SK-N-SH (cell line): ENCODE results near the gene CTBP2. TPM values are rescaled to one million over a fixed set of nuclear protein-coding genes. Genes with fewer than 3 reads are reported as not detected.

ENCODE experiments used
- CTCF ChIA-PET: fragments of 300-600, 350-600 bp; formaldehyde crosslinking; extraction: SDS; loops from one replicate; lab custom pipeline; 2021; lab: Yijun Ruan, JAX
- POLR2A ChIA-PET: fragments of 350-600 bp; sonication (Branson Sonifier 250); formaldehyde crosslinking; extraction: SDS; loops from one replicate; lab custom pipeline; 2020; ENCODE audit warnings: antibody characterized with exemption, inconsistent platforms; lab: Yijun Ruan, JAX
- DNase-seq: peaks from one replicate; pipeline ENCODE4 v3.0.0; 2012
- H2AFZ ChIP-seq: fragments of 200-600 bp; sonication (generic); 2 replicates; pipeline ENCODE4 v1.8.1; 2016; ENCODE audit warnings: antibody characterized with exemption, mild to moderate bottlenecking, low read depth
- H3F3A ChIP-seq: fragments of 200-600 bp; sonication (generic); replicated peaks from 2 replicates; pipeline ENCODE3; 2016; ENCODE audit warnings: antibody characterized with exemption, mild to moderate bottlenecking; ENCODE audit not compliant: insufficient read depth
- H3K27ac ChIP-seq, 2 experiments: fragments of 200-500 bp in 1 of 2; fragments of 200-600 bp in 1 of 2; sonication (Bioruptor generic) in 1 of 2; sonication (generic), shearing (Covaris generic) in 1 of 2; 2 replicates each; pipeline versions ENCODE4 v1.5.1 to v1.6.1; 2014 to 2016; ENCODE audit warnings: low read depth in 2 of 2, inconsistent platforms in 1 of 2, low read length in 1 of 2, mild to moderate bottlenecking in 1 of 2, mixed read lengths in 1 of 2
- H3K27me3 ChIP-seq: fragments of 200-600 bp; sonication (generic), shearing (Covaris generic); 2 replicates; pipeline ENCODE4 v1.6.1; 2016; ENCODE audit warnings: mixed run types; ENCODE audit not compliant: insufficient read depth
- H3K36me3 ChIP-seq, 2 experiments: fragments of 200-500 bp in 1 of 2; fragments of 200-600 bp in 1 of 2; sonication (Bioruptor generic) in 1 of 2; sonication (generic) in 1 of 2; replicated peaks in 1 of 2; 2 replicates each; pipeline versions ENCODE3 to v1.5.1; 2014 to 2016; ENCODE audit warnings: low read length in 1 of 2, mild to moderate bottlenecking in 1 of 2; ENCODE audit not compliant: insufficient read depth in 2 of 2, control insufficient read depth in 1 of 2
- H3K4me1 ChIP-seq, 2 experiments: fragments of 200-500 bp in 1 of 2; fragments of 200-600 bp in 1 of 2; sonication (Bioruptor generic) in 1 of 2; sonication (generic), shearing (Covaris generic) in 1 of 2; 2 replicates each; pipeline versions ENCODE4 v1.5.1 to v1.6.1; 2014 to 2016; ENCODE audit warnings: low read depth in 1 of 2, low read length in 1 of 2, mixed run types in 1 of 2; ENCODE audit not compliant: insufficient read depth in 2 of 2, control insufficient read depth in 1 of 2
- H3K4me2 ChIP-seq: fragments of 200-600 bp; sonication (generic), shearing (Covaris generic); 2 replicates; pipeline ENCODE4 v1.6.1; 2017; ENCODE audit warnings: mixed run types
- H3K4me3 ChIP-seq, 2 experiments: fragments of 200-500 bp in 1 of 2; fragments of 200-600 bp in 1 of 2; sonication (Bioruptor generic) in 1 of 2; sonication (generic), shearing (Covaris generic) in 1 of 2; 2 replicates each; pipeline versions ENCODE4 v1.5.1 to v1.8.1; 2014 to 2016; ENCODE audit warnings: low read depth in 2 of 2, inconsistent platforms in 1 of 2, low read length in 1 of 2, mild to moderate bottlenecking in 1 of 2, mixed read lengths in 1 of 2, moderate library complexity in 1 of 2
- H3K79me2 ChIP-seq: fragments of 200-600 bp; sonication (generic); 2 replicates; pipeline ENCODE4 v1.8.1; 2017; ENCODE audit warnings: mild to moderate bottlenecking; ENCODE audit not compliant: insufficient read depth
- H3K9ac ChIP-seq: fragments of 200-600 bp; sonication (generic); 2 replicates; pipeline ENCODE4 v1.6.1; 2017; ENCODE audit warnings: mixed run types
- H3K9me2 ChIP-seq: fragments of 200-600 bp; sonication (generic); 2 replicates; pipeline ENCODE4 v1.6.1; 2017; ENCODE audit warnings: mixed run types
- H3K9me3 ChIP-seq: fragments of 200-600 bp; sonication (generic); 2 replicates; pipeline ENCODE4 v1.6.1; 2017; ENCODE audit warnings: mixed run types, mild to moderate bottlenecking, moderate library complexity
- H4K20me1 ChIP-seq: fragments of 200-600 bp; sonication (generic); 2 replicates; pipeline ENCODE4 v1.6.1; 2017; ENCODE audit warnings: mild to moderate bottlenecking, mixed run types; ENCODE audit not compliant: insufficient read depth
- EP300 ChIP-seq, 2 experiments: IDR thresholded peaks; 2 replicates each; pipeline versions ENCODE4 v1.4.0 to v1.6.1; 2012; ENCODE audit warnings: borderline replicate concordance in 1 of 2, low read depth in 1 of 2, low read length in 1 of 2
- EZH2phosphoT487 ChIP-seq: fragments of 200-600 bp; sonication (generic); IDR thresholded peaks from 2 replicates; pipeline ENCODE4 v1.6.1; 2017; ENCODE audit warnings: low read depth, mixed run types, mild to moderate bottlenecking, antibody characterized with exemption, moderate library complexity, borderline replicate concordance
- FOXM1 ChIP-seq: IDR thresholded peaks from 2 replicates; pipeline ENCODE4 v1.4.0; 2012; ENCODE audit warnings: low read depth, mild to moderate bottlenecking
- GATA2 ChIP-seq: sonication (generic); formaldehyde crosslinking; IDR thresholded peaks from 2 replicates; pipeline ENCODE4 v1.5.0; 2020; ENCODE audit warnings: mild to moderate bottlenecking, missing genetic modification reagents
- MEF2A ChIP-seq: IDR thresholded peaks from 2 replicates; pipeline ENCODE4 v1.4.0; 2012; ENCODE audit warnings: low read depth, borderline replicate concordance
- NFIC ChIP-seq: IDR thresholded peaks from 2 replicates; pipeline ENCODE4 v1.4.0; 2012; ENCODE audit warnings: borderline replicate concordance
- NRF1 ChIP-seq: IDR thresholded peaks from 2 replicates; pipeline ENCODE4 v1.6.1; 2012; ENCODE audit warnings: low read depth, mild to moderate bottlenecking, low read length
- RAD21 ChIP-seq: IDR thresholded peaks from 2 replicates; pipeline ENCODE4 v1.6.1; 2012; ENCODE audit warnings: mild to moderate bottlenecking, low read length
- RXRA ChIP-seq: IDR thresholded peaks from 2 replicates; pipeline ENCODE4 v1.4.0; 2012; ENCODE audit warnings: low read depth, mild to moderate bottlenecking, borderline replicate concordance
- SIN3A ChIP-seq: IDR thresholded peaks from 2 replicates; pipeline ENCODE4 v1.6.1; 2012; ENCODE audit warnings: low read depth, mild to moderate bottlenecking, low read length, moderate library complexity, borderline replicate concordance
- TAF1 ChIP-seq: IDR thresholded peaks from 2 replicates; pipeline ENCODE4 v1.6.1; 2012; ENCODE audit warnings: low read depth, mild to moderate bottlenecking, low read length, moderate library complexity, borderline replicate concordance
- TEAD4 ChIP-seq: IDR thresholded peaks from 2 replicates; pipeline ENCODE4 v1.4.0; 2012; ENCODE audit warnings: mild to moderate bottlenecking, borderline replicate concordance; ENCODE audit not compliant: insufficient read depth
- YY1 ChIP-seq: IDR thresholded peaks from 2 replicates; pipeline ENCODE4 v1.4.0; 2012; ENCODE audit warnings: low read depth, mild to moderate bottlenecking
- WGBS: methylation state at CpG from one replicate; pipeline ENCODE4 v1.1.6; 2017; ENCODE audit warnings: low lambda C conversion rate; 5-methylcytosine and 5-hydroxymethylcytosine counted together
- polyA plus RNA-seq, 3 experiments: library from polyadenylated mRNA; depleted of rRNA; stranded (reverse); fragments of >200 nt; gene quantifications; 2 replicates each; pipeline ENCODE4 v1.2.3, GENCODE V29; 2012
- TF ChIP-seq, protein P1 (sequence below): IDR thresholded peaks from 2 replicates; pipeline ENCODE4 v1.4.0; 2012; ENCODE audit warnings: low read depth, borderline replicate concordance
- TF ChIP-seq, protein P2 (sequence below): fragments of 150-350 bp; IDR thresholded peaks from 2 replicates; pipeline ENCODE4 v1.6.1; 2017; ENCODE audit warnings: antibody characterized with exemption, low read length, low read depth, borderline replicate concordance
- TF ChIP-seq, protein P3 (sequence below): fragments of 150-350 bp; IDR thresholded peaks from 2 replicates; pipeline ENCODE4 v1.6.1; 2016; ENCODE audit warnings: mild to moderate bottlenecking, low read depth, low read length

Gene CTBP2
- polyA plus RNA-seq, 1 of the 3 experiments (the other 2 are of a cell fraction) = 69.7 TPM

DNA sequence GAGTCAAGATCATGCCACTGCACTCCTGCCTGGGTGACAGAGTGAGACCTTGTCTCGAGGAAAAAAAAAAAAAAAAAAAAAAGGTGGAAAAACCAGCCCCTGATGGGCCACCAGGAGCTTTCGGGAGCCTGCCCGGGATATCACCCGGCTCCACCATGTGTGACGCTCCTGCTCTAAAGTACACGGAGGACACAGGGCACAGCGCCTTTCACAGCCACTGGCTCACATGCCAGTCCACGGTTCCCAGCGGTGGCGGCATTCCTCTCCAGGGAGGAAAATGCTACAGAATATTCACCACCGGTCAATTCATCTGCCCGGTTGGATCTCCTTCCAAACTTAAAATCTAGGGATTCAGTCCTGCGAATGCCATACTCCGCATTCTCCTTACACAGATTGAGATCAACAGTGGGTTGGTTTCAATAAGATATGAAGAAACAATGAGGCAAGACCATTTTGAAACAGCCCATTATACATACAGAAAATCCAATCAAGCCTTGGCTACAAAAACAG lies 81.2 kb downstream of the CTBP2 start:
- no peaks in the 10 kb centered on the region for H3K27me3 ChIP-seq
- peaks cover 0 to 6% of the 10 kb centered on the region in 2 experiments for H3K36me3 ChIP-seq
- ChIA-PET CTCF (interaction anchor here (1.1 to 1.8 kb wide), 3 partner anchors 10 to 31 kb away, joined by 3 to 5 read pairs (median 5); no protein-coding TSS in a partner anchor), POLR2A (no interaction called here)
- peaks cover 58% of the 10 kb centered on the region for H4K20me1 ChIP-seq
- WGBS = 94% methylated on average over 14 of the region's 14 CpGs
- H3K4me1 ChIP-seq = peaks cover 4 to 9% of the 10 kb centered on the region in 2 experiments; a peak in 3 of 4 replicates
- no peak overlapping the region for H3K9ac ChIP-seq
- no peaks in the 10 kb centered on the region for H3K9me2 ChIP-seq
- no peak overlapping the region for H3K27ac ChIP-seq
- DNase-seq = no peak
- peaks cover 99% of the 10 kb centered on the region for H3K79me2 ChIP-seq
- no peak overlapping the region for H2AFZ ChIP-seq
- TF ChIP-seq RAD21 (no peak), GATA2 (CRISPR knock-in tag) (no peak), TAF1 (no peak), MEF2A (no peak), TEAD4 (no peak), NFIC (no peak), EP300 (IDR thresholded peaks at IDR 0.05; ENCODE audit: borderline replicate concordance in 1 of 2, low read depth in 1 of 2, low read length in 1 of 2) (no peak), EZH2phosphoT487 (no peak), YY1 (no peak), FOXM1 (no peak), RXRA (no peak), NRF1 (no peak), SIN3A (no peak)
- TF ChIP-seq, protein P1, sequence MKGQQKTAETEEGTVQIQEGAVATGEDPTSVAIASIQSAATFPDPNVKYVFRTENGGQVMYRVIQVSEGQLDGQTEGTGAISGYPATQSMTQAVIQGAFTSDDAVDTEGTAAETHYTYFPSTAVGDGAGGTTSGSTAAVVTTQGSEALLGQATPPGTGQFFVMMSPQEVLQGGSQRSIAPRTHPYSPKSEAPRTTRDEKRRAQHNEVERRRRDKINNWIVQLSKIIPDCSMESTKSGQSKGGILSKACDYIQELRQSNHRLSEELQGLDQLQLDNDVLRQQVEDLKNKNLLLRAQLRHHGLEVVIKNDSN = no peak
- TF ChIP-seq, protein P2, sequence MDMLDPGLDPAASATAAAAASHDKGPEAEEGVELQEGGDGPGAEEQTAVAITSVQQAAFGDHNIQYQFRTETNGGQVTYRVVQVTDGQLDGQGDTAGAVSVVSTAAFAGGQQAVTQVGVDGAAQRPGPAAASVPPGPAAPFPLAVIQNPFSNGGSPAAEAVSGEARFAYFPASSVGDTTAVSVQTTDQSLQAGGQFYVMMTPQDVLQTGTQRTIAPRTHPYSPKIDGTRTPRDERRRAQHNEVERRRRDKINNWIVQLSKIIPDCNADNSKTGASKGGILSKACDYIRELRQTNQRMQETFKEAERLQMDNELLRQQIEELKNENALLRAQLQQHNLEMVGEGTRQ = no peak
- TF ChIP-seq, protein P3, sequence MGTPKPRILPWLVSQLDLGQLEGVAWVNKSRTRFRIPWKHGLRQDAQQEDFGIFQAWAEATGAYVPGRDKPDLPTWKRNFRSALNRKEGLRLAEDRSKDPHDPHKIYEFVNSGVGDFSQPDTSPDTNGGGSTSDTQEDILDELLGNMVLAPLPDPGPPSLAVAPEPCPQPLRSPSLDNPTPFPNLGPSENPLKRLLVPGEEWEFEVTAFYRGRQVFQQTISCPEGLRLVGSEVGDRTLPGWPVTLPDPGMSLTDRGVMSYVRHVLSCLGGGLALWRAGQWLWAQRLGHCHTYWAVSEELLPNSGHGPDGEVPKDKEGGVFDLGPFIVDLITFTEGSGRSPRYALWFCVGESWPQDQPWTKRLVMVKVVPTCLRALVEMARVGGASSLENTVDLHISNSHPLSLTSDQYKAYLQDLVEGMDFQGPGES = no peak
- no peak overlapping the region for H3K4me3 ChIP-seq
- H3K4me2 ChIP-seq = no peak overlapping the region
- H3F3A ChIP-seq = no peaks in the 10 kb centered on the region
- no peaks in the 10 kb centered on the region for H3K9me3 ChIP-seq
